Uterus (tissue), 2 donors: Measurements from ENCODE around the gene HOXC6.

Experiments
- CTCF ChIP-seq, 4 experiments: fragments of 200-600 bp in 2 of 4; fragments of 450-650 bp in 2 of 4; sonication (generic) in 2 of 4; IDR thresholded peaks; one replicate each; pipeline ENCODE4 v1.5.1; 2016 to 2019; ENCODE audit warnings: antibody characterized with exemption in 4 of 4, mild to moderate bottlenecking in 2 of 4, moderate library complexity in 1 of 4
- POLR2A ChIP-seq, 2 donors: fragments of 450-650 bp; IDR thresholded peaks; one replicate each; pipeline ENCODE4 v1.6.1; 2016; ENCODE audit warnings: antibody characterized with exemption in 2 of 2, mild to moderate bottlenecking in 1 of 2, moderate library complexity in 1 of 2

- TF ChIP-seq POLR2A (IDR thresholded peaks at IDR 0.05) (no peak), CTCF (IDR thresholded peaks at IDR 0.05) (no peak)
Observed at GRCh38 chr12:54051026-54051842, 23.0 kb downstream of the HOXC6 start.
